Caco-2 (cell line): Measurements from ENCODE around the gene CDPF1. TPM values are rescaled to one million over a fixed set of nuclear protein-coding genes. Genes with fewer than 3 reads are reported as not detected.

ENCODE experiments used
- BruUV-seq: library from RNA; stranded (reverse); fragments of 400-500 nt; replicated peaks from 2 replicates; lab custom pipeline; 2021; lab: Mats Ljungman, UMichigan
- CTCF ChIA-PET: fragments of 300-600 bp; sonication (Branson Sonifier 250); formaldehyde crosslinking; loops from one replicate; lab custom pipeline; 2022; ENCODE audit warnings: antibody characterized with exemption; lab: Charles Lee
- POLR2A ChIA-PET: fragments of 300-600 bp; sonication (Branson Sonifier 250); formaldehyde crosslinking; loops from one replicate; lab custom pipeline; 2022; ENCODE audit warnings: antibody characterized with exemption; lab: Charles Lee
- DNase-seq, 2 experiments: peaks; one replicate each; pipeline versions ENCODE4 v3.0.0 to v3.0.0-alpha.2; 2020 to 2022
- H3K27me3 ChIP-seq: replicated peaks from 2 replicates; pipeline ENCODE4 v1.6.0; 2011; ENCODE audit warnings: low read length; ENCODE audit not compliant: control insufficient read depth, insufficient read depth
- H3K36me3 ChIP-seq: 2 replicates; pipeline ENCODE4 v1.5.1; 2011; ENCODE audit warnings: low read length; ENCODE audit not compliant: control insufficient read depth, insufficient read depth
- H3K4me1 ChIP-seq: fragments of 250-450 bp; sonication (Bioruptor Pico); 2 replicates; pipeline ENCODE4 v1.5.1; 2020; ENCODE audit warnings: mild to moderate bottlenecking
- H3K4me3 ChIP-seq: 2 replicates; pipeline ENCODE4 v1.5.1; 2011; ENCODE audit warnings: low read depth, mild to moderate bottlenecking, control low read depth, low read length
- H3K9me3 ChIP-seq: fragments of 250-450 bp; sonication (Bioruptor Pico); 2 replicates; pipeline ENCODE4 v1.5.1; 2020; ENCODE audit warnings: mild to moderate bottlenecking, moderate library complexity
- H3K27ac Mint-ChIP-seq: one replicate; pipeline ENCODE4 v1.8.0; 2022; ENCODE audit warnings: mixed read lengths; ENCODE audit not compliant: unreplicated experiment
- H3K27me3 Mint-ChIP-seq: one replicate; pipeline ENCODE4 v1.8.0; 2022; ENCODE audit warnings: mixed read lengths; ENCODE audit not compliant: insufficient read depth, unreplicated experiment
- H3K36me3 Mint-ChIP-seq: one replicate; pipeline ENCODE4 v1.8.0; 2022; ENCODE audit warnings: mild to moderate bottlenecking, mixed read lengths; ENCODE audit not compliant: insufficient read depth, unreplicated experiment
- H3K4me1 Mint-ChIP-seq: one replicate; pipeline ENCODE4 v1.8.0; 2022; ENCODE audit warnings: low read depth, mixed read lengths; ENCODE audit not compliant: unreplicated experiment
- H3K4me3 Mint-ChIP-seq: one replicate; pipeline ENCODE4 v1.8.0; 2022; ENCODE audit warnings: mild to moderate bottlenecking, moderate library complexity, mixed read lengths; ENCODE audit not compliant: unreplicated experiment
- H3K9me3 Mint-ChIP-seq: one replicate; pipeline ENCODE4 v1.8.0; 2022; ENCODE audit warnings: mixed read lengths; ENCODE audit not compliant: unreplicated experiment
- CTCF ChIP-seq, 2 experiments: fragments of 200-600 bp in 1 of 2; IDR thresholded peaks; 1 replicate in 1 of 2; 2 replicates in 1 of 2; pipeline versions ENCODE4 v1.5.1 to v1.8.0; 2011 to 2022; ENCODE audit warnings: antibody characterized with exemption in 1 of 2, control low read depth in 1 of 2, inconsistent platforms in 1 of 2, low read depth in 1 of 2, low read length in 1 of 2, mild to moderate bottlenecking in 1 of 2, moderate library complexity in 1 of 2; ENCODE audit not compliant: insufficient read depth in 1 of 2, severe bottlenecking in 1 of 2, unreplicated experiment in 1 of 2
- intact Hi-C: fragments of 100-400 bp; cut with micrococcal nuclease; formaldehyde crosslinking; loops from one replicate; pipeline ENCODE4 v1.10.0; 2022; ENCODE audit not compliant: unreplicated experiment
- total RNA-seq: library from RNA; stranded (reverse); gene quantifications from 2 replicates; pipeline ENCODE4 v1.2.3, GENCODE V29; 2022

Gene CDPF1
- total RNA-seq, 1 experiment from 2014 or later, result 7.2 TPM

GRCh38 chr22:46281866-46282678 lies 32.0 kb upstream of the CDPF1 start:
- Histone ChIP-seq H3K4me3 (no peak overlapping the region), H3K36me3 (peaks cover 10% of the 10 kb centered on the region), H3K4me1 (no peaks in the 10 kb centered on the region), H3K27me3 (no peaks in the 10 kb centered on the region), H3K9me3 (no peaks in the 10 kb centered on the region)
- ChIA-PET CTCF (no interaction called here), POLR2A (no interaction called here)
- BruUV-seq, result no TSS peak
- intact Hi-C loops, result no loop called here
- Mint-ChIP-seq H3K4me3 (no peak overlapping the region), H3K27ac (no peak overlapping the region), H3K27me3 (no peaks in the 10 kb centered on the region), H3K4me1 (no peaks in the 10 kb centered on the region), H3K36me3 (peaks cover 54% of the 10 kb centered on the region), H3K9me3 (no peaks in the 10 kb centered on the region)
- DNase-seq, result no peak
- no peak for TF ChIP-seq CTCF (IDR thresholded peaks at IDR 0.05; ENCODE audit: insufficient read depth in 1 of 2, low read depth in 1 of 2, low read length in 1 of 2, severe bottlenecking in 1 of 2, unreplicated experiment in 1 of 2)

GRCh38 chr22:46280999-46281623 lies 31.0 kb upstream of the CDPF1 start:
- no peaks in the 10 kb centered on the region for H3K4me1 Mint-ChIP-seq
- no peaks in the 10 kb centered on the region for H3K4me1 ChIP-seq
- ChIA-PET CTCF (no interaction called here), POLR2A (no interaction called here)
- H3K36me3 Mint-ChIP-seq, result peaks cover 53% of the 10 kb centered on the region
- no peaks in the 10 kb centered on the region for H3K27me3 Mint-ChIP-seq
- H3K9me3 ChIP-seq, result no peaks in the 10 kb centered on the region
- no peak for DNase-seq
- intact Hi-C loops, result no loop called here
- TF ChIP-seq CTCF (IDR thresholded peaks at IDR 0.05; ENCODE audit: insufficient read depth in 1 of 2, low read depth in 1 of 2, low read length in 1 of 2, severe bottlenecking in 1 of 2, unreplicated experiment in 1 of 2), result no peak
- no peak overlapping the region for H3K27ac Mint-ChIP-seq
- H3K4me3 Mint-ChIP-seq, result no peak overlapping the region
- no peaks in the 10 kb centered on the region for H3K9me3 Mint-ChIP-seq
- no peak overlapping the region for H3K4me3 ChIP-seq
- no peaks in the 10 kb centered on the region for H3K27me3 ChIP-seq
- peaks cover 9% of the 10 kb centered on the region for H3K36me3 ChIP-seq
- no TSS peak for BruUV-seq

- H3K27me3 Mint-ChIP-seq, result no peaks in the 10 kb centered on the region
- ChIA-PET POLR2A (no interaction called here), CTCF (interaction anchor here (0.5 kb wide), 1 partner anchor 129 kb away, joined by 8 read pairs; no protein-coding TSS in a partner anchor)
- DNase-seq, result no peak
- no peak for TF ChIP-seq CTCF (IDR thresholded peaks at IDR 0.05; ENCODE audit: insufficient read depth in 1 of 2, low read depth in 1 of 2, low read length in 1 of 2, severe bottlenecking in 1 of 2, unreplicated experiment in 1 of 2)
- peaks cover 53% of the 10 kb centered on the region for H3K36me3 Mint-ChIP-seq
- no peak overlapping the region for H3K27ac Mint-ChIP-seq
- H3K4me3 ChIP-seq, result no peak overlapping the region
- BruUV-seq, result no TSS peak
- H3K36me3 ChIP-seq, result peaks cover 11% of the 10 kb centered on the region
- H3K9me3 ChIP-seq, result no peaks in the 10 kb centered on the region
- no peaks in the 10 kb centered on the region for H3K27me3 ChIP-seq
- H3K4me1 ChIP-seq, result no peaks in the 10 kb centered on the region
- H3K9me3 Mint-ChIP-seq, result no peaks in the 10 kb centered on the region
- no peak overlapping the region for H3K4me3 Mint-ChIP-seq
- H3K4me1 Mint-ChIP-seq, result peaks cover 5% of the 10 kb centered on the region
- intact Hi-C loops, result no loop called here
Observed at GRCh38 chr22:46280063-46280817, 30.1 kb upstream of the CDPF1 start.
